ENCODE data around the gene FAM156A. TPM values are rescaled to one million over a fixed set of nuclear protein-coding genes. Genes with fewer than 3 reads are reported as not detected.
"Not testable (repeated sequence)": the region's sequence is repeated elsewhere in the genome, so short reads cannot be mapped to it uniquely, and the experiment has no call there.

The FAM156A gene
- total and polyA plus RNA-seq, 2 donors (not counting 1 experiment from before 2014, with no cell fraction given) = 14.0 to 29.8 TPM

DNA sequence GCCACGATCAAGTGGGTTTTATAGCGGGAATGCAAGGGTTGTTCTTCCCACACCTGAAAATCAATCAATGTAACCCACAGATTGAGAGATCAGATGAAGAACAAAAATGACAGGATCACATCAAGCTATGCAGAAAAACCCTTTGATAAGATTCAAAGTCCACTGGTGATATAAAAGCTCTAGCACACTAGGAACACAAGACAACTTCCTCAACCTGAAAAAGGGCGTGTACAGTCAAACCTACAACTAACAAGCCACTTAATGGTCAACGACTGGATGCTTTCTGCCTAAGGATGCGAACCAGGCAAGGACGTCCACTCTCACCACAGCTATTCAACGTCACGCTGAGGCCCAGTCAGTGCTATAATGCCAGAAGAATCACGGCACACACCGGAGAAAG lies 8.4 kb downstream of the FAM156A start:
- H3K36me3 ChIP-seq (replicated peaks in 1 of 2; ENCODE audit: control extremely low read depth in 1 of 2, control insufficient read depth in 1 of 2, extremely low read depth in 1 of 2, insufficient read depth in 2 of 2, low read length in 1 of 2); ATAC-seq (ENCODE audit: low read depth); H3K79me2 ChIP-seq (ENCODE audit: control insufficient read depth, insufficient read depth, low read length); H3K4me3 ChIP-seq (ENCODE audit: control extremely low read depth in 1 of 5, extremely low read depth in 1 of 5, insufficient read depth in 1 of 5, low read depth in 2 of 5, low read length in 4 of 5); H3K4me2 ChIP-seq (replicated peaks; ENCODE audit: low read depth, low read length, poor library complexity, severe bottlenecking); H3K9me3 Mint-ChIP-seq (ENCODE audit: insufficient read depth); H4K20me1 ChIP-seq (ENCODE audit: control insufficient read depth, insufficient read depth, low read length, poor library complexity, severe bottlenecking); H3K27me3 ChIP-seq (replicated peaks in 1 of 4; ENCODE audit: control extremely low read depth in 1 of 4, control insufficient read depth in 3 of 4, insufficient read depth in 4 of 4, low read length in 3 of 4); H3K27me3 Mint-ChIP-seq; H3K4me1 ChIP-seq (ENCODE audit: control insufficient read depth in 2 of 2, insufficient read depth in 2 of 2, low read length in 2 of 2); H3K4me3 Mint-ChIP-seq; POLR2A ChIA-PET; H3K4me1 Mint-ChIP-seq; H3K9me3 ChIP-seq (ENCODE audit: control extremely low read depth in 1 of 3, control insufficient read depth in 2 of 3, insufficient read depth in 1 of 3, low read length in 2 of 3); H3K27ac Mint-ChIP-seq; H2AFZ ChIP-seq (ENCODE audit: insufficient read depth, low read depth, low read length, poor library complexity, severe bottlenecking); H3K27ac ChIP-seq (ENCODE audit: low read length in 2 of 2); intact Hi-C loops (cut with micrococcal nuclease); H3K9ac ChIP-seq (ENCODE audit: low read length); CTCF ChIA-PET; DNase-seq: not testable (repeated sequence)
- no CpG with 5 or more reads among the region's 10 CpGs for WGBS (ENCODE audit: insufficient coverage)

GRCh38 chrX:52949325-52949724 lies 9.0 kb downstream of the FAM156A start:
- not testable (repeated sequence) for H3K4me3 ChIP-seq (ENCODE audit: control extremely low read depth in 1 of 5, extremely low read depth in 1 of 5, insufficient read depth in 1 of 5, low read depth in 2 of 5, low read length in 4 of 5); H3K4me1 Mint-ChIP-seq
- WGBS (ENCODE audit: insufficient coverage) = no CpG with 5 or more reads among the region's 4 CpGs

DNA sequence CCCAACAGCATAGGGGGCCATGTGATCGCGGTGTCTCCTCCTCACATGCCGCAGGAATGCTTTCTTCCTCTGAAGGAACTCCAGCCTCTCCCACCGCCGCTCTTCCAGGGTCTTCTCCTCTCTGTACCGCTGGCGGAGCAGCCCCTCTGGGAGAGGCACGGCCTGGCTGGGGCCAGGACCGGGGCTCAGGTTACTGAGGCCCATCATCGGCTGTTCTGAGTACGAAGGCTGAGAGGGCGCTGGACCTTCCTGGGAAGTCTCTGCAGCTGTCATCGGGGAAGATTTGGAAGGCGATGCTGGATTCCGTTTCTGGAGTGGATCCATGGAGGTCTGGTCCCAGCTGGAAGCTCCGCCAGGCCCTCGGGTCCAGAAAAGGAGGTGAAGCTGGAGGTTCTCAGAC lies 10.1 kb downstream of the FAM156A start:
- H3K4me2 ChIP-seq (replicated peaks; ENCODE audit: low read depth, low read length, poor library complexity, severe bottlenecking); H3K9me3 ChIP-seq (ENCODE audit: control extremely low read depth in 1 of 3, control insufficient read depth in 2 of 3, insufficient read depth in 1 of 3, low read length in 2 of 3); H3K9ac ChIP-seq (ENCODE audit: low read length); H3K27ac ChIP-seq (ENCODE audit: low read length in 2 of 2); H3K4me1 ChIP-seq (ENCODE audit: control insufficient read depth in 2 of 2, insufficient read depth in 2 of 2, low read length in 2 of 2); H3K27me3 ChIP-seq (replicated peaks in 1 of 4; ENCODE audit: control extremely low read depth in 1 of 4, control insufficient read depth in 3 of 4, insufficient read depth in 4 of 4, low read length in 3 of 4); H2AFZ ChIP-seq (ENCODE audit: insufficient read depth, low read depth, low read length, poor library complexity, severe bottlenecking); DNase-seq; intact Hi-C loops (cut with micrococcal nuclease); H3K27ac Mint-ChIP-seq; H3K27me3 Mint-ChIP-seq; H3K4me3 Mint-ChIP-seq; H3K4me1 Mint-ChIP-seq; H3K4me3 ChIP-seq (ENCODE audit: control extremely low read depth in 1 of 5, extremely low read depth in 1 of 5, insufficient read depth in 1 of 5, low read depth in 2 of 5, low read length in 4 of 5); ATAC-seq (ENCODE audit: low read depth); POLR2A ChIA-PET; CTCF ChIA-PET; H4K20me1 ChIP-seq (ENCODE audit: control insufficient read depth, insufficient read depth, low read length, poor library complexity, severe bottlenecking); H3K36me3 ChIP-seq (replicated peaks in 1 of 2; ENCODE audit: control extremely low read depth in 1 of 2, control insufficient read depth in 1 of 2, extremely low read depth in 1 of 2, insufficient read depth in 2 of 2, low read length in 1 of 2); H3K79me2 ChIP-seq (ENCODE audit: control insufficient read depth, insufficient read depth, low read length); H3K9me3 Mint-ChIP-seq (ENCODE audit: insufficient read depth): not testable (repeated sequence)
- WGBS (ENCODE audit: insufficient coverage) = no CpG with 5 or more reads among the region's 17 CpGs

More at GRCh38 chrX:52949325-52949724, 9.0 kb downstream of the FAM156A start:
- H2AFZ ChIP-seq (ENCODE audit: insufficient read depth, low read depth, low read length, poor library complexity, severe bottlenecking); H3K27ac Mint-ChIP-seq; DNase-seq; H3K4me2 ChIP-seq (replicated peaks; ENCODE audit: low read depth, low read length, poor library complexity, severe bottlenecking); H3K4me3 Mint-ChIP-seq; H3K9me3 ChIP-seq (ENCODE audit: control extremely low read depth in 1 of 3, control insufficient read depth in 2 of 3, insufficient read depth in 1 of 3, low read length in 2 of 3); H3K36me3 ChIP-seq (replicated peaks in 1 of 2; ENCODE audit: control extremely low read depth in 1 of 2, control insufficient read depth in 1 of 2, extremely low read depth in 1 of 2, insufficient read depth in 2 of 2, low read length in 1 of 2); CTCF ChIA-PET; H3K4me1 ChIP-seq (ENCODE audit: control insufficient read depth in 2 of 2, insufficient read depth in 2 of 2, low read length in 2 of 2); H3K27ac ChIP-seq (ENCODE audit: low read length in 2 of 2); H4K20me1 ChIP-seq (ENCODE audit: control insufficient read depth, insufficient read depth, low read length, poor library complexity, severe bottlenecking); H3K27me3 Mint-ChIP-seq; H3K27me3 ChIP-seq (replicated peaks in 1 of 4; ENCODE audit: control extremely low read depth in 1 of 4, control insufficient read depth in 3 of 4, insufficient read depth in 4 of 4, low read length in 3 of 4); POLR2A ChIA-PET; ATAC-seq (ENCODE audit: low read depth); H3K79me2 ChIP-seq (ENCODE audit: control insufficient read depth, insufficient read depth, low read length); H3K9ac ChIP-seq (ENCODE audit: low read length); intact Hi-C loops (cut with micrococcal nuclease); H3K9me3 Mint-ChIP-seq (ENCODE audit: insufficient read depth): not testable (repeated sequence)

GRCh38 chrX:52947501-52947900 lies 10.8 kb downstream of the FAM156A start:
- H3K79me2 ChIP-seq (ENCODE audit: control insufficient read depth, insufficient read depth, low read length); H3K36me3 ChIP-seq (replicated peaks in 1 of 2; ENCODE audit: control extremely low read depth in 1 of 2, control insufficient read depth in 1 of 2, extremely low read depth in 1 of 2, insufficient read depth in 2 of 2, low read length in 1 of 2); ATAC-seq (ENCODE audit: low read depth); H3K4me1 ChIP-seq (ENCODE audit: control insufficient read depth in 2 of 2, insufficient read depth in 2 of 2, low read length in 2 of 2); H3K4me3 ChIP-seq (ENCODE audit: control extremely low read depth in 1 of 5, extremely low read depth in 1 of 5, insufficient read depth in 1 of 5, low read depth in 2 of 5, low read length in 4 of 5); H3K4me1 Mint-ChIP-seq; H3K9ac ChIP-seq (ENCODE audit: low read length); H4K20me1 ChIP-seq (ENCODE audit: control insufficient read depth, insufficient read depth, low read length, poor library complexity, severe bottlenecking); H2AFZ ChIP-seq (ENCODE audit: insufficient read depth, low read depth, low read length, poor library complexity, severe bottlenecking); H3K27ac Mint-ChIP-seq; H3K27ac ChIP-seq (ENCODE audit: low read length in 2 of 2); H3K9me3 ChIP-seq (ENCODE audit: control extremely low read depth in 1 of 3, control insufficient read depth in 2 of 3, insufficient read depth in 1 of 3, low read length in 2 of 3); H3K4me2 ChIP-seq (replicated peaks; ENCODE audit: low read depth, low read length, poor library complexity, severe bottlenecking); H3K27me3 Mint-ChIP-seq; H3K9me3 Mint-ChIP-seq (ENCODE audit: insufficient read depth); H3K27me3 ChIP-seq (replicated peaks in 1 of 4; ENCODE audit: control extremely low read depth in 1 of 4, control insufficient read depth in 3 of 4, insufficient read depth in 4 of 4, low read length in 3 of 4); intact Hi-C loops (cut with micrococcal nuclease); H3K4me3 Mint-ChIP-seq; DNase-seq; CTCF ChIA-PET; POLR2A ChIA-PET: not testable (repeated sequence)
- WGBS (ENCODE audit: insufficient coverage) = no CpG with 5 or more reads among the region's 16 CpGs
